KG1 (cell line): ENCODE measurements around the gene TRIM14.

Source experiments
- DNase-seq: peaks from one replicate; lab custom pipeline; 2025; lab: John Stamatoyannopoulos, UW

Gene TRIM14

GRCh38 chr9:98118640-98119601 is at the start of gene TRIM14:
Gene TRIM14, minus strand, starts transcription at chr9:98119222. Its CDS starts 34 bp downstream, at chr9:98119188.
- DNase-seq = peak; percentile 26

GRCh38 chr9:98168153-98168780 is 49.2 kb upstream of the TRIM14 start:
- DNase-seq = no peak

GRCh38 chr9:98164912-98165311 is 45.9 kb upstream of the TRIM14 start:
- no peak for DNase-seq

GRCh38 chr9:98162613-98163012 is 43.6 kb upstream of the TRIM14 start:
- no peak for DNase-seq

GRCh38 chr9:98161851-98162250 is 42.8 kb upstream of the TRIM14 start:
- no peak for DNase-seq

GRCh38 chr9:98159790-98160189 is 40.8 kb upstream of the TRIM14 start:
- DNase-seq = no peak

- no peak for DNase-seq
These were observed 40.3 kb upstream of the TRIM14 start for GRCh38 chr9:98159301-98159700.

GRCh38 chr9:98158071-98158831 is 39.2 kb upstream of the TRIM14 start:
- no peak for DNase-seq

GRCh38 chr9:98157372-98157771 is 38.4 kb upstream of the TRIM14 start:
- DNase-seq = no peak

- no peak for DNase-seq
These were observed 35.7 kb upstream of the TRIM14 start for GRCh38 chr9:98154678-98155077.

GRCh38 chr9:98152526-98152925 is 33.5 kb upstream of the TRIM14 start:
- DNase-seq = no peak

GRCh38 chr9:98150721-98151120 is 31.7 kb upstream of the TRIM14 start:
- no peak for DNase-seq

GRCh38 chr9:98150164-98150563 is 31.1 kb upstream of the TRIM14 start:
- DNase-seq = no peak

GRCh38 chr9:98149422-98149821 is 30.4 kb upstream of the TRIM14 start:
- no peak for DNase-seq

- DNase-seq = no peak
These were observed 29.5 kb upstream of the TRIM14 start for GRCh38 chr9:98148486-98148885.

GRCh38 chr9:98147582-98147981 is 28.6 kb upstream of the TRIM14 start:
- no peak for DNase-seq

- DNase-seq = no peak
These were observed 27.3 kb upstream of the TRIM14 start for GRCh38 chr9:98146101-98146991.

GRCh38 chr9:98144631-98145030 is 25.6 kb upstream of the TRIM14 start:
- DNase-seq = no peak

- DNase-seq = no peak
These were observed 25.1 kb upstream of the TRIM14 start for GRCh38 chr9:98144076-98144475.

GRCh38 chr9:98142925-98143481 is 24.0 kb upstream of the TRIM14 start:
- DNase-seq = no peak
